SK-N-MC (cell line): ENCODE results near the gene GON4L.

Source experiments
- EZH2 ChIP-seq: fragments of 200-600 bp; sonication (generic); IDR thresholded peaks from one replicate; pipeline ENCODE4 v1.6.1; 2017; ENCODE audit warnings: antibody characterized with exemption
- FOXP2 ChIP-seq: optimal IDR thresholded peaks from 2 replicates; pipeline ENCODE3; 2011; ENCODE audit warnings: mild to moderate bottlenecking, moderate library complexity; ENCODE audit not compliant: insufficient read depth; ENCODE audit errors: extremely low read length, control extremely low read depth
- POLR2AphosphoS5 ChIP-seq: IDR thresholded peaks from 2 replicates; pipeline ENCODE4 v1.6.1; 2012; ENCODE audit warnings: mild to moderate bottlenecking, low read depth, low read length, borderline replicate concordance

GRCh38 chr1:155706139-155706538, 150.9 kb downstream of the GON4L start:
- TF ChIP-seq POLR2AphosphoS5 = no peak
- TF ChIP-seq FOXP2 = no peak
- no peak for TF ChIP-seq EZH2
